SK-N-SH (cell line): ENCODE results near the gene RIC8B. TPM values are rescaled to one million over a fixed set of nuclear protein-coding genes. Genes with fewer than 3 reads are reported as not detected.

Experiments used
- CTCF ChIA-PET: fragments of 300-600, 350-600 bp; formaldehyde crosslinking; extraction: SDS; loops from one replicate; lab custom pipeline; 2021; lab: Yijun Ruan, JAX
- POLR2A ChIA-PET: fragments of 350-600 bp; sonication (Branson Sonifier 250); formaldehyde crosslinking; extraction: SDS; loops from one replicate; lab custom pipeline; 2020; ENCODE audit warnings: antibody characterized with exemption, inconsistent platforms; lab: Yijun Ruan, JAX
- DNase-seq: peaks from one replicate; pipeline ENCODE4 v3.0.0; 2012
- H2AFZ ChIP-seq: fragments of 200-600 bp; sonication (generic); 2 replicates; pipeline ENCODE4 v1.8.1; 2016; ENCODE audit warnings: antibody characterized with exemption, mild to moderate bottlenecking, low read depth
- H3F3A ChIP-seq: fragments of 200-600 bp; sonication (generic); replicated peaks from 2 replicates; pipeline ENCODE3; 2016; ENCODE audit warnings: antibody characterized with exemption, mild to moderate bottlenecking; ENCODE audit not compliant: insufficient read depth
- H3K27ac ChIP-seq, 2 experiments: fragments of 200-500 bp in 1 of 2; fragments of 200-600 bp in 1 of 2; sonication (Bioruptor generic) in 1 of 2; sonication (generic), shearing (Covaris generic) in 1 of 2; 2 replicates each; pipeline versions ENCODE4 v1.5.1 to v1.6.1; 2014 to 2016; ENCODE audit warnings: low read depth in 2 of 2, inconsistent platforms in 1 of 2, low read length in 1 of 2, mild to moderate bottlenecking in 1 of 2, mixed read lengths in 1 of 2
- H3K27me3 ChIP-seq: fragments of 200-600 bp; sonication (generic), shearing (Covaris generic); 2 replicates; pipeline ENCODE4 v1.6.1; 2016; ENCODE audit warnings: mixed run types; ENCODE audit not compliant: insufficient read depth
- H3K36me3 ChIP-seq, 2 experiments: fragments of 200-500 bp in 1 of 2; fragments of 200-600 bp in 1 of 2; sonication (Bioruptor generic) in 1 of 2; sonication (generic) in 1 of 2; replicated peaks in 1 of 2; 2 replicates each; pipeline versions ENCODE3 to v1.5.1; 2014 to 2016; ENCODE audit warnings: low read length in 1 of 2, mild to moderate bottlenecking in 1 of 2; ENCODE audit not compliant: insufficient read depth in 2 of 2, control insufficient read depth in 1 of 2
- H3K4me1 ChIP-seq, 2 experiments: fragments of 200-500 bp in 1 of 2; fragments of 200-600 bp in 1 of 2; sonication (Bioruptor generic) in 1 of 2; sonication (generic), shearing (Covaris generic) in 1 of 2; 2 replicates each; pipeline versions ENCODE4 v1.5.1 to v1.6.1; 2014 to 2016; ENCODE audit warnings: low read depth in 1 of 2, low read length in 1 of 2, mixed run types in 1 of 2; ENCODE audit not compliant: insufficient read depth in 2 of 2, control insufficient read depth in 1 of 2
- H3K4me2 ChIP-seq: fragments of 200-600 bp; sonication (generic), shearing (Covaris generic); 2 replicates; pipeline ENCODE4 v1.6.1; 2017; ENCODE audit warnings: mixed run types
- H3K4me3 ChIP-seq, 2 experiments: fragments of 200-500 bp in 1 of 2; fragments of 200-600 bp in 1 of 2; sonication (Bioruptor generic) in 1 of 2; sonication (generic), shearing (Covaris generic) in 1 of 2; 2 replicates each; pipeline versions ENCODE4 v1.5.1 to v1.8.1; 2014 to 2016; ENCODE audit warnings: low read depth in 2 of 2, inconsistent platforms in 1 of 2, low read length in 1 of 2, mild to moderate bottlenecking in 1 of 2, mixed read lengths in 1 of 2, moderate library complexity in 1 of 2
- H3K79me2 ChIP-seq: fragments of 200-600 bp; sonication (generic); 2 replicates; pipeline ENCODE4 v1.8.1; 2017; ENCODE audit warnings: mild to moderate bottlenecking; ENCODE audit not compliant: insufficient read depth
- H3K9ac ChIP-seq: fragments of 200-600 bp; sonication (generic); 2 replicates; pipeline ENCODE4 v1.6.1; 2017; ENCODE audit warnings: mixed run types
- H3K9me2 ChIP-seq: fragments of 200-600 bp; sonication (generic); 2 replicates; pipeline ENCODE4 v1.6.1; 2017; ENCODE audit warnings: mixed run types
- H3K9me3 ChIP-seq: fragments of 200-600 bp; sonication (generic); 2 replicates; pipeline ENCODE4 v1.6.1; 2017; ENCODE audit warnings: mixed run types, mild to moderate bottlenecking, moderate library complexity
- H4K20me1 ChIP-seq: fragments of 200-600 bp; sonication (generic); 2 replicates; pipeline ENCODE4 v1.6.1; 2017; ENCODE audit warnings: mild to moderate bottlenecking, mixed run types; ENCODE audit not compliant: insufficient read depth
- CHD2 ChIP-seq: fragments of 150-350 bp; IDR thresholded peaks from 2 replicates; pipeline ENCODE4 v1.6.1; 2018; ENCODE audit warnings: low read length; ENCODE audit not compliant: partially characterized antibody
- CTCF ChIP-seq: fragments of 200-600 bp; sonication (generic); IDR thresholded peaks from 2 replicates; pipeline ENCODE4 v1.6.1; 2017; ENCODE audit warnings: antibody characterized with exemption, mild to moderate bottlenecking, moderate library complexity
- EP300 ChIP-seq, 2 experiments: IDR thresholded peaks; 2 replicates each; pipeline versions ENCODE4 v1.4.0 to v1.6.1; 2012; ENCODE audit warnings: borderline replicate concordance in 1 of 2, low read depth in 1 of 2, low read length in 1 of 2
- EZH2phosphoT487 ChIP-seq: fragments of 200-600 bp; sonication (generic); IDR thresholded peaks from 2 replicates; pipeline ENCODE4 v1.6.1; 2017; ENCODE audit warnings: low read depth, mixed run types, mild to moderate bottlenecking, antibody characterized with exemption, moderate library complexity, borderline replicate concordance
- FOSL2 ChIP-seq: IDR thresholded peaks from 2 replicates; pipeline ENCODE4 v1.4.0; 2012; ENCODE audit warnings: low read depth, mild to moderate bottlenecking, moderate library complexity, borderline replicate concordance
- GABPA ChIP-seq: IDR thresholded peaks from 2 replicates; pipeline ENCODE4 v1.4.0; 2012; ENCODE audit warnings: low read depth, mild to moderate bottlenecking
- GATA2 ChIP-seq: sonication (generic); formaldehyde crosslinking; IDR thresholded peaks from 2 replicates; pipeline ENCODE4 v1.5.0; 2020; ENCODE audit warnings: mild to moderate bottlenecking, missing genetic modification reagents
- IRF3 ChIP-seq: fragments of 150-350 bp; IDR thresholded peaks from 2 replicates; pipeline ENCODE4 v1.6.1; 2016; ENCODE audit warnings: mild to moderate bottlenecking, low read depth, low read length
- MAX ChIP-seq: IDR thresholded peaks from 2 replicates; pipeline ENCODE4 v1.4.0; 2012; ENCODE audit warnings: low read depth
- MEF2A ChIP-seq: IDR thresholded peaks from 2 replicates; pipeline ENCODE4 v1.4.0; 2012; ENCODE audit warnings: low read depth, borderline replicate concordance
- MXI1 ChIP-seq: IDR thresholded peaks from 2 replicates; pipeline ENCODE4 v1.6.1; 2012; ENCODE audit warnings: mild to moderate bottlenecking, low read depth, low read length, improper control_type of control experiment
- NFIC ChIP-seq: IDR thresholded peaks from 2 replicates; pipeline ENCODE4 v1.4.0; 2012; ENCODE audit warnings: borderline replicate concordance
- SMC3 ChIP-seq: IDR thresholded peaks from 2 replicates; pipeline ENCODE4 v1.6.1; 2012; ENCODE audit warnings: low read depth, low read length, improper control_type of control experiment
- TCF12 ChIP-seq: IDR thresholded peaks from 2 replicates; pipeline ENCODE4 v1.4.0; 2012
- TEAD4 ChIP-seq: IDR thresholded peaks from 2 replicates; pipeline ENCODE4 v1.4.0; 2012; ENCODE audit warnings: mild to moderate bottlenecking, borderline replicate concordance; ENCODE audit not compliant: insufficient read depth
- USF1 ChIP-seq: IDR thresholded peaks from 2 replicates; pipeline ENCODE4 v1.4.0; 2012; ENCODE audit warnings: low read depth, borderline replicate concordance
- USF2 ChIP-seq: fragments of 150-350 bp; IDR thresholded peaks from 2 replicates; pipeline ENCODE4 v1.6.1; 2017; ENCODE audit warnings: antibody characterized with exemption, low read length, low read depth, borderline replicate concordance
- YY1 ChIP-seq: IDR thresholded peaks from 2 replicates; pipeline ENCODE4 v1.4.0; 2012; ENCODE audit warnings: low read depth, mild to moderate bottlenecking
- ZBTB33 ChIP-seq: IDR thresholded peaks from 2 replicates; pipeline ENCODE4 v1.4.0; 2012; ENCODE audit warnings: low read depth, borderline replicate concordance
- polyA plus RNA-seq, 3 experiments: library from polyadenylated mRNA; depleted of rRNA; stranded (reverse); fragments of >200 nt; gene quantifications; 2 replicates each; pipeline ENCODE4 v1.2.3, GENCODE V29; 2012

The RIC8B gene
- polyA plus RNA-seq, 1 of the 3 experiments (the other 2 are of a cell fraction), result 6.2 TPM

GRCh38 chr12:106764220-106764619 is 10.3 kb upstream of the RIC8B start:
- Histone ChIP-seq H3K4me3 (no peak overlapping the region), H3K4me2 (no peak overlapping the region), H3K9me3 (no peaks in the 10 kb centered on the region), H2AFZ (no peak overlapping the region), H3F3A (no peaks in the 10 kb centered on the region), H3K79me2 (no peaks in the 10 kb centered on the region), H3K4me1 (peaks cover 0 to 11% of the 10 kb centered on the region in 2 experiments; a peak in 3 of 4 replicates), H3K27ac (no peak overlapping the region), H3K9ac (no peak overlapping the region), H4K20me1 (no peaks in the 10 kb centered on the region), H3K9me2 (no peaks in the 10 kb centered on the region), H3K27me3 (no peaks in the 10 kb centered on the region), H3K36me3 (no peaks in the 10 kb centered on the region)
- no peak for TF ChIP-seq TCF12
- TF ChIP-seq USF1, result no peak
- no peak for TF ChIP-seq CTCF
- TF ChIP-seq MEF2A, result no peak
- no peak for TF ChIP-seq GABPA
- TF ChIP-seq MAX, result no peak
- TF ChIP-seq FOSL2, result no peak
- no peak for TF ChIP-seq NFIC
- no peak for TF ChIP-seq TEAD4
- TF ChIP-seq EZH2phosphoT487, result no peak
- no peak for TF ChIP-seq CHD2
- no peak for TF ChIP-seq MXI1
- no peak for TF ChIP-seq IRF3
- no peak for TF ChIP-seq SMC3
- TF ChIP-seq YY1, result no peak
- TF ChIP-seq GATA2 (CRISPR knock-in tag), result no peak
- no peak for TF ChIP-seq USF2
- no peak for TF ChIP-seq ZBTB33
- TF ChIP-seq EP300 (IDR thresholded peaks at IDR 0.05; ENCODE audit: borderline replicate concordance in 1 of 2, low read depth in 1 of 2, low read length in 1 of 2), result no peak
- ChIA-PET CTCF (no interaction called here), POLR2A (no interaction called here)
- DNase-seq, result no peak
